Astrocyte (in vitro differentiated cells and primary cell): ENCODE measurements around the gene SLC43A1.

Experiments
- CTCF ChIP-seq: IDR thresholded peaks from 2 replicates; pipeline ENCODE4 v1.5.1; 2011; ENCODE audit warnings: low read depth, mild to moderate bottlenecking, inconsistent platforms, low read length, moderate library complexity; ENCODE audit not compliant: insufficient read depth
- EZH2 ChIP-seq: IDR thresholded peaks from 2 replicates; pipeline ENCODE4 v1.6.1; 2012; ENCODE audit warnings: mild to moderate bottlenecking, low read length, inconsistent platforms; ENCODE audit not compliant: insufficient read depth

- TF ChIP-seq CTCF (no peak), EZH2 (no peak)
Observed at GRCh38 chr11:57474017-57474802, 41.3 kb downstream of the SLC43A1 start.
